HEK293 (cell line): ENCODE results near the gene EMD.

Experiments used
- GLIS1 ChIP-seq: fragments of 450-650 bp; formaldehyde crosslinking; IDR thresholded peaks from 2 replicates; pipeline ENCODE4 v1.5.1; 2016; ENCODE audit warnings: missing biosample characterization, missing genetic modification characterization
- HOXD13 ChIP-seq: sonication (generic); formaldehyde crosslinking; IDR thresholded peaks from 2 replicates; pipeline ENCODE4 v1.8.0; 2022; ENCODE audit warnings: missing genetic modification reagents, borderline replicate concordance
- KLF17 ChIP-seq: fragments of 450-650 bp; formaldehyde crosslinking; IDR thresholded peaks from 2 replicates; pipeline ENCODE4 v1.5.1; 2016; ENCODE audit warnings: missing biosample characterization, missing genetic modification characterization
- ZBTB20 ChIP-seq: fragments of 450-650 bp; formaldehyde crosslinking; IDR thresholded peaks from 2 replicates; pipeline ENCODE4 v1.5.1; 2016; ENCODE audit warnings: missing biosample characterization, missing genetic modification characterization
- ZBTB26 ChIP-seq: fragments of 450-650 bp; formaldehyde crosslinking; optimal IDR thresholded peaks from 2 replicates; pipeline ENCODE3; 2016; ENCODE audit warnings: missing biosample characterization, mild to moderate bottlenecking, missing genetic modification characterization
- ZBTB8A ChIP-seq: fragments of 450-650 bp; formaldehyde crosslinking; IDR thresholded peaks from 2 replicates; pipeline ENCODE4 v1.5.1; 2016; ENCODE audit warnings: missing biosample characterization, missing genetic modification characterization
- ZEB2 ChIP-seq: fragments of 450-650 bp; formaldehyde crosslinking; IDR thresholded peaks from 2 replicates; pipeline ENCODE4 v1.5.1; 2016; ENCODE audit warnings: missing biosample characterization, missing genetic modification characterization
- ZIC2 ChIP-seq: fragments of 450-650 bp; formaldehyde crosslinking; IDR thresholded peaks from 2 replicates; pipeline ENCODE4 v1.5.1; 2016; ENCODE audit warnings: missing biosample characterization, missing genetic modification characterization
- ZNF221 ChIP-seq: fragments of 450-650 bp; formaldehyde crosslinking; IDR thresholded peaks from 2 replicates; pipeline ENCODE4 v1.5.1; 2017; ENCODE audit warnings: missing biosample characterization, missing genetic modification characterization, borderline replicate concordance
- ZNF354C ChIP-seq: fragments of 450-650 bp; formaldehyde crosslinking; IDR thresholded peaks from 2 replicates; pipeline ENCODE4 v1.5.1; 2016; ENCODE audit warnings: missing biosample characterization, missing genetic modification characterization, low read depth, borderline replicate concordance
- ZNF37A ChIP-seq: fragments of 450-650 bp; IDR thresholded peaks from 2 replicates; pipeline ENCODE4 v1.5.1; 2018; ENCODE audit warnings: missing biosample characterization, missing genetic modification characterization
- ZNF558 ChIP-seq: fragments of 450-650 bp; formaldehyde crosslinking; IDR thresholded peaks from 2 replicates; pipeline ENCODE4 v1.5.1; 2016; ENCODE audit warnings: missing biosample characterization, missing genetic modification characterization
- ZNF626 ChIP-seq: fragments of 450-650 bp; sonication (Bioruptor Pico); formaldehyde crosslinking; IDR thresholded peaks from 2 replicates; pipeline ENCODE4 v1.5.1; 2018; ENCODE audit warnings: missing biosample characterization, missing genetic modification characterization, inconsistent platforms
- ZNF664 ChIP-seq: fragments of 450-650 bp; formaldehyde crosslinking; IDR thresholded peaks from 2 replicates; pipeline ENCODE4 v1.5.1; 2016; ENCODE audit warnings: missing biosample characterization, missing genetic modification characterization
- ZNF76 ChIP-seq: fragments of 450-650 bp; formaldehyde crosslinking; IDR thresholded peaks from 2 replicates; pipeline ENCODE4; 2016; ENCODE audit warnings: low read depth, missing biosample characterization, missing genetic modification characterization, borderline replicate concordance
- ZSCAN30 ChIP-seq: fragments of 450-650 bp; IDR thresholded peaks from 2 replicates; pipeline ENCODE4 v1.5.1; 2018; ENCODE audit warnings: missing biosample characterization, mild to moderate bottlenecking, missing genetic modification characterization, moderate library complexity
- TF ChIP-seq, protein P1 (sequence below): fragments of 450-650 bp; formaldehyde crosslinking; IDR thresholded peaks from 2 replicates; pipeline ENCODE4 v1.5.1; 2016; ENCODE audit warnings: missing biosample characterization, missing genetic modification characterization, low read depth
- TF ChIP-seq, protein P2 (sequence below): fragments of 450-650 bp; formaldehyde crosslinking; IDR thresholded peaks from 2 replicates; pipeline ENCODE4 v1.5.1; 2016; ENCODE audit warnings: missing biosample characterization, missing genetic modification characterization
- TF ChIP-seq, protein P3 (sequence below): fragments of 450-650 bp; IDR thresholded peaks from 2 replicates; pipeline ENCODE4 v1.5.1; 2018; ENCODE audit warnings: missing biosample characterization, missing genetic modification characterization
- TF ChIP-seq, protein P4 (sequence below): fragments of 450-650 bp; formaldehyde crosslinking; conservative IDR thresholded peaks from 2 replicates; pipeline ENCODE4 v1.5.1; 2016; ENCODE audit warnings: low read depth, missing biosample characterization, missing genetic modification characterization

The EMD gene

DNA sequence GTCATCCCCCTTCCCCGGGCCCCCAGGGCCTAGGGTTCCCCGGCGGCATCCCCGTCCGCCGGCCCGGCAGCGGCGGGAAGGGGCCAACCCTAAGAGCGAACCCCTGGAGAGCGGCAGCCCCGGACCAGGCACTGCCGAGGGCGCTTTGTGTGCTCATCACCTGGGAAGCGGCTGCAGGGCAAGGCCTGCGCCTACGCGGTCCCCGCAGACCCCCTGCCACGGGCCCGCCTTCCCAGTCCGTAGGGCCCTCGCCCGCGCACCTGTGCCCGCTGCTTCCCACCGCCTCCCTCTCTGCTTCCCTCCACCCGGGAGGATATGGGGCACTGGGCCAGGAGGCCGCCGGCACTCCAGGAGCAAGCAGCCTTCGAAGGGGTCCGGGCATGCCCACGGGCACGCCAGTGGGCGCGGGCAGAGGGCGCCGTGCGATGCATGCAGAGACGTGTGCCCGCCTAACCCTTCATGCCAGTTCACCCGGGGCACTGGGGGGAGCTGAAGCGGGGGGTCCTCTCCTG lies 7.2 kb upstream of the EMD start (continued):
- TF ChIP-seq, protein P1, sequence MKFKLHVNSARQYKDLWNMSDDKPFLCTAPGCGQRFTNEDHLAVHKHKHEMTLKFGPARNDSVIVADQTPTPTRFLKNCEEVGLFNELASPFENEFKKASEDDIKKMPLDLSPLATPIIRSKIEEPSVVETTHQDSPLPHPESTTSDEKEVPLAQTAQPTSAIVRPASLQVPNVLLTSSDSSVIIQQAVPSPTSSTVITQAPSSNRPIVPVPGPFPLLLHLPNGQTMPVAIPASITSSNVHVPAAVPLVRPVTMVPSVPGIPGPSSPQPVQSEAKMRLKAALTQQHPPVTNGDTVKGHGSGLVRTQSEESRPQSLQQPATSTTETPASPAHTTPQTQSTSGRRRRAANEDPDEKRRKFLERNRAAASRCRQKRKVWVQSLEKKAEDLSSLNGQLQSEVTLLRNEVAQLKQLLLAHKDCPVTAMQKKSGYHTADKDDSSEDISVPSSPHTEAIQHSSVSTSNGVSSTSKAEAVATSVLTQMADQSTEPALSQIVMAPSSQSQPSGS (tag by site-specific recombination) = no peak
- no peak for TF ChIP-seq ZSCAN30 (tag by site-specific recombination)
- TF ChIP-seq KLF17 = no peak
- no peak for TF ChIP-seq ZNF37A (tag by site-specific recombination)
- TF ChIP-seq, protein P2, sequence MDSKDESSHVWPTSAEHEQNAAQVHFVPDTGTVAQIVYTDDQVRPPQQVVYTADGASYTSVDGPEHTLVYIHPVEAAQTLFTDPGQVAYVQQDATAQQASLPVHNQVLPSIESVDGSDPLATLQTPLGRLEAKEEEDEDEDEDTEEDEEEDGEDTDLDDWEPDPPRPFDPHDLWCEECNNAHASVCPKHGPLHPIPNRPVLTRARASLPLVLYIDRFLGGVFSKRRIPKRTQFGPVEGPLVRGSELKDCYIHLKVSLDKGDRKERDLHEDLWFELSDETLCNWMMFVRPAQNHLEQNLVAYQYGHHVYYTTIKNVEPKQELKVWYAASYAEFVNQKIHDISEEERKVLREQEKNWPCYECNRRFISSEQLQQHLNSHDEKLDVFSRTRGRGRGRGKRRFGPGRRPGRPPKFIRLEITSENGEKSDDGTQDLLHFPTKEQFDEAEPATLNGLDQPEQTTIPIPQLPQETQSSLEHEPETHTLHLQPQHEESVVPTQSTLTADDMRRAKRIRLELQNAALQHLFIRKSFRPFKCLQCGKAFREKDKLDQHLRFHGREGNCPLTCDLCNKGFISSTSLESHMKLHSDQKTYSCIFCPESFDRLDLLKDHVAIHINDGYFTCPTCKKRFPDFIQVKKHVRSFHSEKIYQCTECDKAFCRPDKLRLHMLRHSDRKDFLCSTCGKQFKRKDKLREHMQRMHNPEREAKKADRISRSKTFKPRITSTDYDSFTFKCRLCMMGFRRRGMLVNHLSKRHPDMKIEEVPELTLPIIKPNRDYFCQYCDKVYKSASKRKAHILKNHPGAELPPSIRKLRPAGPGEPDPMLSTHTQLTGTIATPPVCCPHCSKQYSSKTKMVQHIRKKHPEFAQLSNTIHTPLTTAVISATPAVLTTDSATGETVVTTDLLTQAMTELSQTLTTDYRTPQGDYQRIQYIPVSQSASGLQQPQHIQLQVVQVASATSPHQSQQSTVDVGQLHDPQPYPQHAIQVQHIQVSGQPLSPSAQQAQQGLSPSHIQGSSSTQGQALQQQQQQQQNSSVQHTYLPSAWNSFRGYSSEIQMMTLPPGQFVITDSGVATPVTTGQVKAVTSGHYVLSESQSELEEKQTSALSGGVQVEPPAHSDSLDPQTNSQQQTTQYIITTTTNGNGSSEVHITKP (tag by site-specific recombination) = no peak
- TF ChIP-seq GLIS1 (tag by site-specific recombination) = peak; percentile 97
- no peak for TF ChIP-seq ZNF626 (tag by site-specific recombination)
- TF ChIP-seq ZBTB26 (tag by site-specific recombination) = peak; percentile 5
- no peak for TF ChIP-seq HOXD13 (CRISPR knock-in tag)
- TF ChIP-seq, protein P3, sequence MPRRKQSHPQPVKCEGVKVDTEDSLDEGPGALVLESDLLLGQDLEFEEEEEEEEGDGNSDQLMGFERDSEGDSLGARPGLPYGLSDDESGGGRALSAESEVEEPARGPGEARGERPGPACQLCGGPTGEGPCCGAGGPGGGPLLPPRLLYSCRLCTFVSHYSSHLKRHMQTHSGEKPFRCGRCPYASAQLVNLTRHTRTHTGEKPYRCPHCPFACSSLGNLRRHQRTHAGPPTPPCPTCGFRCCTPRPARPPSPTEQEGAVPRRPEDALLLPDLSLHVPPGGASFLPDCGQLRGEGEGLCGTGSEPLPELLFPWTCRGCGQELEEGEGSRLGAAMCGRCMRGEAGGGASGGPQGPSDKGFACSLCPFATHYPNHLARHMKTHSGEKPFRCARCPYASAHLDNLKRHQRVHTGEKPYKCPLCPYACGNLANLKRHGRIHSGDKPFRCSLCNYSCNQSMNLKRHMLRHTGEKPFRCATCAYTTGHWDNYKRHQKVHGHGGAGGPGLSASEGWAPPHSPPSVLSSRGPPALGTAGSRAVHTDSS (tag by site-specific recombination) = no peak
- TF ChIP-seq, protein P4, sequence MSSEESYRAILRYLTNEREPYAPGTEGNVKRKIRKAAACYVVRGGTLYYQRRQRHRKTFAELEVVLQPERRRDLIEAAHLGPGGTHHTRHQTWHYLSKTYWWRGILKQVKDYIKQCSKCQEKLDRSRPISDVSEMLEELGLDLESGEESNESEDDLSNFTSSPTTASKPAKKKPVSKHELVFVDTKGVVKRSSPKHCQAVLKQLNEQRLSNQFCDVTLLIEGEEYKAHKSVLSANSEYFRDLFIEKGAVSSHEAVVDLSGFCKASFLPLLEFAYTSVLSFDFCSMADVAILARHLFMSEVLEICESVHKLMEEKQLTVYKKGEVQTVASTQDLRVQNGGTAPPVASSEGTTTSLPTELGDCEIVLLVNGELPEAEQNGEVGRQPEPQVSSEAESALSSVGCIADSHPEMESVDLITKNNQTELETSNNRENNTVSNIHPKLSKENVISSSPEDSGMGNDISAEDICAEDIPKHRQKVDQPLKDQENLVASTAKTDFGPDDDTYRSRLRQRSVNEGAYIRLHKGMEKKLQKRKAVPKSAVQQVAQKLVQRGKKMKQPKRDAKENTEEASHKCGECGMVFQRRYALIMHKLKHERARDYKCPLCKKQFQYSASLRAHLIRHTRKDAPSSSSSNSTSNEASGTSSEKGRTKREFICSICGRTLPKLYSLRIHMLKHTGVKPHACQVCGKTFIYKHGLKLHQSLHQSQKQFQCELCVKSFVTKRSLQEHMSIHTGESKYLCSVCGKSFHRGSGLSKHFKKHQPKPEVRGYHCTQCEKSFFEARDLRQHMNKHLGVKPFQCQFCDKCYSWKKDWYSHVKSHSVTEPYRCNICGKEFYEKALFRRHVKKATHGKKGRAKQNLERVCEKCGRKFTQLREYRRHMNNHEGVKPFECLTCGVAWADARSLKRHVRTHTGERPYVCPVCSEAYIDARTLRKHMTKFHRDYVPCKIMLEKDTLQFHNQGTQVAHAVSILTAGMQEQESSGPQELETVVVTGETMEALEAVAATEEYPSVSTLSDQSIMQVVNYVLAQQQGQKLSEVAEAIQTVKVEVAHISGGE (tag by site-specific recombination) = no peak
- peak; percentile 96 for TF ChIP-seq ZBTB20 (tag by site-specific recombination)
- TF ChIP-seq ZNF664 (tag by site-specific recombination) = no peak
- peak; percentile 95 for TF ChIP-seq ZIC2 (tag by site-specific recombination)
- 0 out of 2 replicates have a peak, but pooled peaks have one; percentile 8 for TF ChIP-seq ZNF76 (tag by site-specific recombination)
- TF ChIP-seq ZEB2 = no peak
- TF ChIP-seq ZNF354C = no peak
- peak; percentile 87 for TF ChIP-seq ZBTB8A (tag by site-specific recombination)
- no peak for TF ChIP-seq ZNF221
- no peak for TF ChIP-seq ZNF558 (tag by site-specific recombination)
- TF ChIP-seq, all 188 proteins: peak for 12
